ENCODE data around the gene FHOD1. TPM values are rescaled to one million over a fixed set of nuclear protein-coding genes. Genes with fewer than 3 reads are reported as not detected.

FHOD1 gene
- total and polyA plus RNA-seq, 2 of the 13 experiments (the other 11 are each of a cell fraction or from before 2014, with no cell fraction given) = 20.0 to 20.8 TPM

GRCh38 chr16:67246081-67246755 lies 1.1 kb downstream of the FHOD1 start (continued):
- TF ChIP-seq ERF (CRISPR knock-in tag; IDR thresholded peaks at IDR 0.05) (peak; percentile 94), ZBTB8A (CRISPR knock-in tag; IDR thresholded peaks at IDR 0.05; ENCODE audit: borderline replicate concordance, low read depth) (no peak), ZNF333 (CRISPR knock-in tag; IDR thresholded peaks at IDR 0.05; ENCODE audit: borderline replicate concordance) (no peak; the same call in none of the 2 replicates), ELF3 (CRISPR knock-in tag; IDR thresholded peaks at IDR 0.05) (peak; percentile 80; the same call in 1 of the 2 replicates), GRHL1 (CRISPR knock-in tag; conservative IDR thresholded peaks at IDR 0.05) (no peak), FUBP1 (CRISPR knock-in tag; IDR thresholded peaks at IDR 0.05; ENCODE audit: borderline replicate concordance) (no peak), ZNF879 (CRISPR knock-in tag; IDR thresholded peaks at IDR 0.05) (peak; percentile 60; the same call in 1 of the 2 replicates), ZNF276 (CRISPR knock-in tag; IDR thresholded peaks at IDR 0.05; ENCODE audit: low read depth) (peak; percentile 60; the same call in 1 of the 2 replicates), LCORL (IDR thresholded peaks at IDR 0.05) (no peak), LCORL (CRISPR knock-in tag; IDR thresholded peaks at IDR 0.05) (peak; percentile 100), ARNT (IDR thresholded peaks at IDR 0.05) (no peak), MXD3 (CRISPR knock-in tag; IDR thresholded peaks at IDR 0.05) (peak; percentile 81), FOSL2 (CRISPR knock-in tag; IDR thresholded peaks at IDR 0.05) (peak; percentile 62), SP2 (CRISPR knock-in tag; IDR thresholded peaks at IDR 0.05) (no peak), HINFP (CRISPR knock-in tag; IDR thresholded peaks at IDR 0.05; ENCODE audit: low read depth) (peak; percentile 81), KAT7 (CRISPR knock-in tag; IDR thresholded peaks at IDR 0.05; ENCODE audit: borderline replicate concordance) (no peak), ZNF3 (CRISPR knock-in tag; IDR thresholded peaks at IDR 0.05) (no peak), ZNF713 (CRISPR knock-in tag; IDR thresholded peaks at IDR 0.05) (no peak), ZNF878 (CRISPR knock-in tag; IDR thresholded peaks at IDR 0.05) (no peak), PATZ1 (CRISPR knock-in tag; IDR thresholded peaks at IDR 0.05) (peak; percentile 100), TMF1 (CRISPR knock-in tag; IDR thresholded peaks at IDR 0.05; ENCODE audit: low read depth) (peak; percentile 88; the same call in 1 of the 2 replicates)
